Stimulated activated naive CD8-positive, alpha-beta T cell treated with anti-CD3 and anti-CD28 coated beads, Interleukin-15, Interleukin-2, amounts not matched to agents 100 ng/mL and 50 ng/mL, for 24 hours (primary cell): ENCODE results near the gene ADPRH.
"Not testable (repeated sequence)": the region's sequence is repeated elsewhere in the genome, so short reads cannot be mapped to it uniquely, and the experiment has no call there.

Source experiments
- H3K27ac Mint-ChIP-seq: one replicate; pipeline ENCODE4 v1.8.0; 2021; ENCODE audit warnings: mild to moderate bottlenecking, mixed read lengths
- H3K27me3 Mint-ChIP-seq: one replicate; pipeline ENCODE4 v1.8.0; 2021; ENCODE audit warnings: mixed read lengths
- H3K36me3 Mint-ChIP-seq: one replicate; pipeline ENCODE4 v1.8.0; 2021; ENCODE audit warnings: low read depth, mixed read lengths
- H3K4me1 Mint-ChIP-seq: one replicate; pipeline ENCODE4 v1.8.0; 2021; ENCODE audit warnings: low read depth, mixed read lengths
- H3K4me3 Mint-ChIP-seq: one replicate; pipeline ENCODE4 v1.8.0; 2021; ENCODE audit warnings: mild to moderate bottlenecking, mixed read lengths
- H3K9me3 Mint-ChIP-seq: one replicate; pipeline ENCODE4 v1.8.0; 2021; ENCODE audit warnings: mixed read lengths

The ADPRH gene

DNA sequence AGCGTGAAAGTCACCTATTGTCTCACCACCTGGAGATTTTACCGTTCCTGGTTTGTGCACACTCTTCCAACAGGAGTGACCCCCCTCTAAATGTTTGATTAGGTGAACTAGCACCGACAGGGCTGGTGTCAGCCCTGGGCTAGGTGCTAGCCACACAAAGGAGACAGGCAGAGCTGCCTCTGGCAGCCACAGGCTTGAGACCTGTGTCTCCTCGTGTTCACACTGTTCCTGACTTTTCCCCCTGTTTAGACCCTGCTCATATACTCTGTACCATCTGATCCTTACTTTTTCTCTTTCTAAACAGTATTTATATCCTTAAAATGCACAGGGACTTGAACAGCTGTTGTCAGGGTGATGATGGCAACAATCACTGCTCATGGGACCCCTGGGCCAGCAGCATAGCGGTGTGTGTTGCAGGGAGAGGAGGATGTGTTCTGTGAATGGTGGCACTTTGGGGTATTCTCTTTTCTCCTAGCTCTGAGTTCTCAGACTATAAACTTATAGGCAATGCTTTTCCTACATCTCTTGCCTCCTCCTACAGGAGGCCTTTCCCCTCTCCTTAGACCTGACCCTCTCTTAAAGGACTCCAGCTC, 25.4 kb upstream of the ADPRH start:
- Mint-ChIP-seq H3K4me3 (no peak overlapping the region), H3K27ac (peak overlapping the region; percentile 66), H3K4me1 (peaks cover 29% of the 10 kb centered on the region), H3K36me3 (peaks cover 8% of the 10 kb centered on the region), H3K9me3 (no peaks in the 10 kb centered on the region), H3K27me3 (peaks cover 3% of the 10 kb centered on the region)

GRCh38 chr3:119555309-119555735, 24.0 kb upstream of the ADPRH start:
- Mint-ChIP-seq H3K27ac (no peak overlapping the region), H3K36me3 (peaks cover 8% of the 10 kb centered on the region)

GRCh38 chr3:119555929-119556328, 23.4 kb upstream of the ADPRH start:
- Mint-ChIP-seq H3K27me3 (peaks cover 3% of the 10 kb centered on the region), H3K9me3 (no peaks in the 10 kb centered on the region), H3K27ac (no peak overlapping the region), H3K36me3 (peaks cover 8% of the 10 kb centered on the region), H3K4me1 (peaks cover 44% of the 10 kb centered on the region), H3K4me3 (no peak overlapping the region)

More at GRCh38 chr3:119555309-119555735, 24.0 kb upstream of the ADPRH start:
- peaks cover 3% of the 10 kb centered on the region for H3K27me3 Mint-ChIP-seq
- H3K4me3 Mint-ChIP-seq = peak overlapping the region; percentile 46
- H3K4me1 Mint-ChIP-seq = peaks cover 42% of the 10 kb centered on the region
- H3K9me3 Mint-ChIP-seq = no peaks in the 10 kb centered on the region

DNA sequence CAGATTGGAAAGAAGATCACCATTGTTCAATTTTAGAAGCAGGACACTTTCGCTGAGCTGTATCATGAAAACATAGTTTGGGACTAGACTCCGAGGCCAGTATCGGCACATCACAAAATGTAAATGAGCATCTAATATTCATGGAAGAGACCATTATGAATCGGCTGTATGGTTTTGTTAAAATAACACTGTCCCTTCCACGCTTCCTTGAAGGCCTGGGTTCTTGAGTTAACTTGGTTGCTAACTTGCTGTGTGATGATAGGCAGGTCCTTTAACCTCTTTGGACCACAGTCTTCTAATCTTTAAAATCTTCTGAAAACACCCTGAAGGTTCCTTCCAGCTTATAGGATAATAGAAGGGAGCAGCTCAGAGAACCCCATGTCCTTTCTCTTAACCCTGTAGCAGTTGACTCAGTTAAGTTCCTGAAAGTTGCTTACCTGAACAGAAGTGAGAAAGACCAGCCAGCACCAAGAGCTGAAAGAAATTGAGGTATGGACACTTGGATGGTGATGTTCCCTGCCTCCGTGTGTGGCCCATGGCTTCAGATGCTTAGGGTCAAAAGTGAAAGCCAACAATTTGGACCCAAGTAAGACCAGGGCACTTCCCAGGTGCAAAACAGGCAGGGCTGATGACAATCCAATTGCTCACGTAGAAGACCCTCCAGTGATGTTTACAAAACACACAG, 22.0 kb upstream of the ADPRH start:
- Mint-ChIP-seq H3K27ac (peak overlapping the region; percentile 67), H3K9me3 (no peaks in the 10 kb centered on the region), H3K4me3 (peak overlapping the region; percentile 58), H3K27me3 (peaks cover 3% of the 10 kb centered on the region), H3K4me1 (peaks cover 54% of the 10 kb centered on the region), H3K36me3 (peaks cover 8% of the 10 kb centered on the region)

- Mint-ChIP-seq H3K9me3 (no peaks in the 10 kb centered on the region), H3K27me3 (peaks cover 3% of the 10 kb centered on the region), H3K27ac (peak overlapping the region; percentile 67), H3K4me3 (peak overlapping the region; percentile 58), H3K36me3 (peaks cover 8% of the 10 kb centered on the region), H3K4me1 (peaks cover 59% of the 10 kb centered on the region)
Measured at GRCh38 chr3:119557877-119558269, 21.4 kb upstream of the ADPRH start.

DNA sequence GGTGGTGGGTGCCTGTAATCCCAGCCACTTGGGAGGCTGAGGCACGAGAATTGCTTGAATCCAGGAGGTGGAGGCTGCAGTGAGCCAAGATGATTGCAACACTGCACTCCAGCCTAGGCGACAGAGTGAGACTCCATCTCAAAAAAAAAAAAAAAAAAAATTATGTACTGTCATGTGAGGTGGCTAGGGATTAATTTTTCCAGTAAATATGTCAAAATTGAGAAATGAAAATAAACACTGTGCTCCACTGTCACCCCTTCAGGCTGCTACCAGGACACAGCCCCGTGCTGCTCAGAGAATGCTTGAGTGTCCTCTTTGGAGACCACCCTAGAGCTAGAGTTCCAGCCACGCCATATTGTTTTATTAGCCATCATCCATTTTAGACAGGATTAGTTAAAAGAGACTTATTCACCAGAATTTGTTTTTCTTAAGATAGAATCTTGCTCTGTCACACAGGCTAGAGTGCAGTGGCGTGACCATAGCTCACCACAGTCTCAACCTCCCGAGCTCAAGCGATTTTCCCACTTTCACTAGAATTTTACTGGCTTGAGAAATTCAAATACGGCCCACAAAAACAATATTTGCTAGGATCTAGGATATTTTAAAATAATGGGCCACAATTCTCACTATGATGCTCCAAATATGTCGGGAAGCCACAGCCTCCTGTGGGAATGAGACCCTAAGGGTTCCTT, 20.5 kb upstream of the ADPRH start:
- H3K36me3 Mint-ChIP-seq = peaks cover 8% of the 10 kb centered on the region
- no peaks in the 10 kb centered on the region for H3K9me3 Mint-ChIP-seq
- peaks cover 3% of the 10 kb centered on the region for H3K27me3 Mint-ChIP-seq
- peak overlapping the region; percentile 58 for H3K4me3 Mint-ChIP-seq
- H3K27ac Mint-ChIP-seq = peak overlapping the region; percentile 67
- peaks cover 62% of the 10 kb centered on the region for H3K4me1 Mint-ChIP-seq

- peak within 1 kb of the TSS; percentile 58 for H3K4me3 Mint-ChIP-seq
- H3K4me1 Mint-ChIP-seq = peaks cover 64% of the 10 kb centered on the region
- H3K27me3 Mint-ChIP-seq = peaks cover 3% of the 10 kb centered on the region
- no peaks in the 10 kb centered on the region for H3K9me3 Mint-ChIP-seq
- H3K27ac Mint-ChIP-seq = peak within 1 kb of the TSS; percentile 67
- H3K36me3 Mint-ChIP-seq = peaks cover 8% of the 10 kb centered on the region
Measured at GRCh38 chr3:119559441-119559963, 19.8 kb upstream of the ADPRH start, which contains the start of gene CD80. Gene CD80 (minus strand): TSS chr3:119559614. CDS start chr3:119557728, 1,886 bp downstream.

DNA sequence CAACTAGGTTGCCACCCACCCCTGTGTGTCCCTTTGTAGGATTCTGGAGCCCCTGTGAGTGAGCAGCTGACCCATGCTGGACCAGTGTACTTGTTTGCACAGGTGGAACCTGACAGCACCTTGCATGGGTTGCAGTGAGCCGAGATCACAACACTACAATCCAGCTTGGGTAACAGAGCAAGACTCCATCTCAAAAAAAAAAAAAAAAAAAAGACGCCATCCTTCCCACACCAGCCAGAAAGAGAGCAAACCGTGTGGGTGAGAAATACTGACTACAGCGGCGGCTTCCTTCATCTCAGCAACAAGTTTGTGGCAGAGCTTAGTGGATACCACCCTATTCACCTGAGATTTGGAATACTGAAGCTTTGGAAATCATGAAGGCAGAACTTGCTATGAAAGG, 19.1 kb upstream of the ADPRH start:
- Mint-ChIP-seq H3K4me1 (peaks cover 64% of the 10 kb centered on the region), H3K27ac (no peak overlapping the region), H3K36me3 (peaks cover 8% of the 10 kb centered on the region), H3K9me3 (no peaks in the 10 kb centered on the region), H3K27me3 (peaks cover 3% of the 10 kb centered on the region), H3K4me3 (peak overlapping the region; percentile 58)

- Mint-ChIP-seq H3K4me1 (peaks cover 45% of the 10 kb centered on the region), H3K9me3 (no peaks in the 10 kb centered on the region), H3K4me3 (peak overlapping the region; percentile 72)
Measured at GRCh38 chr3:119562307-119562961, 16.9 kb upstream of the ADPRH start.

DNA sequence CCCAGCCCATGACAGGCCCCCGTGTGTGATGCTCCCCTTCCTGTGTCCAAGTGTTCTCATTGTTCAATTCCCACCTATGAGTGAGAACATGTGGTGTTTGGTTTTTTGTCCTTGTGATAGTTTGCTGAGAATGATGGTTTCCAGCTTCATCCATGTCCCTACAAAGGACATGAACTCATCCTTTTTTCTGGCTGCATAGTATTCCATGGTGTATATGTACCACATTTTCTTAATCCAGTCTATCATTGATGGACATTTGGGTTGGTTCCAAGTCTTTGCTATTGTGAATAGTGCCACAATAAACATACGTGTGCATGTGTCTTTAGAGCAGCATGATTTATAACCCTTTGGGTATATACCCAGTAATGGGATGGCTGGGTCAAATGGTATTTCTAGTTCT, 16.0 kb upstream of the ADPRH start:
- not testable (repeated sequence) for H3K36me3 Mint-ChIP-seq, H3K27me3 Mint-ChIP-seq, H3K4me3 Mint-ChIP-seq, H3K9me3 Mint-ChIP-seq, H3K27ac Mint-ChIP-seq
- peaks cover 36% of the 10 kb centered on the region for H3K4me1 Mint-ChIP-seq

More at GRCh38 chr3:119562307-119562961, 16.9 kb upstream of the ADPRH start:
- no peaks in the 10 kb centered on the region for H3K27me3 Mint-ChIP-seq
- H3K36me3 Mint-ChIP-seq = no peaks in the 10 kb centered on the region
- H3K27ac Mint-ChIP-seq = peak overlapping the region; percentile 88

DNA sequence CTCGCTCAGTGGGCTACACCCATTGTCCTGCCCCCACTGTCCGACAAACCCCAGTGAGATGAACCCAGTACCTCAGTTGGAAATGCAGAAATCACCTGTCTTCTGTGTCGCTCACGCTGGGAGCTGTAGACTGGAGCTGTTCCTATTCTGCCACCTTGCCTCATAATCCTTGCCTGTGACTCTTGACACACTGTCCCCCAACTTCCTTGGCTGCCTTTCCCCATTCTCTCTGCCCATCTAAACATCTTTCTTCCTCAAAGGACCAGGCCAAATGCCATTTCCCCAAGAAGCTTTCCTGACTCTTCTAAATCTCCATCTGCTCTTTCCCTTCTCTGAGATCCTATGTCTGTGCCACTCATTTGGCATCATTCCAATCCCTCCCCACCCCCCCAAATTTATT, 10.1 kb upstream of the ADPRH start:
- Mint-ChIP-seq H3K9me3 (peaks cover 4% of the 10 kb centered on the region), H3K4me3 (no peak overlapping the region), H3K27me3 (peaks cover 18% of the 10 kb centered on the region), H3K36me3 (no peaks in the 10 kb centered on the region), H3K4me1 (no peaks in the 10 kb centered on the region), H3K27ac (no peak overlapping the region)

DNA sequence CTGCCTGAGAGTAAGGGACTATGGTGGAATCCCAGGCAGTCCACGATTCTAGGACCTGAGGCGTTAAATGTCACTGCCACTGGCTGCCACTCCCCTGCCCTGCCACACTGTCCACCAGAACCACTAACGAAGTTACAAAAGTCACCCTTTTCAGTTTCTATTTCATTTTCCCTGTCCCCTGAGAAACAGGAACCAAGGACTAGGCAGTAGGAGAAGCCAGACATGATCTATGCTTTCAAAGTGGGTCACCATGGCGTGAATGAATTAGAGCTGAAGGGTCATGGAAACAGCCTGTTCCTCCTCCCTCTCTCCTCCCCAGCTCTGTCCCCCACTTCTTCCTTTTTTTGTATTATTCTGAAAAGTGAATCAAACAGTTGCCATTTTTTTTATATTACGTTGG, 9.1 kb upstream of the ADPRH start:
- H3K27ac Mint-ChIP-seq = no peak overlapping the region
- no peaks in the 10 kb centered on the region for H3K4me1 Mint-ChIP-seq
- peaks cover 18% of the 10 kb centered on the region for H3K27me3 Mint-ChIP-seq
- no peak overlapping the region for H3K4me3 Mint-ChIP-seq
- peaks cover 4% of the 10 kb centered on the region for H3K9me3 Mint-ChIP-seq
- H3K36me3 Mint-ChIP-seq = no peaks in the 10 kb centered on the region

DNA sequence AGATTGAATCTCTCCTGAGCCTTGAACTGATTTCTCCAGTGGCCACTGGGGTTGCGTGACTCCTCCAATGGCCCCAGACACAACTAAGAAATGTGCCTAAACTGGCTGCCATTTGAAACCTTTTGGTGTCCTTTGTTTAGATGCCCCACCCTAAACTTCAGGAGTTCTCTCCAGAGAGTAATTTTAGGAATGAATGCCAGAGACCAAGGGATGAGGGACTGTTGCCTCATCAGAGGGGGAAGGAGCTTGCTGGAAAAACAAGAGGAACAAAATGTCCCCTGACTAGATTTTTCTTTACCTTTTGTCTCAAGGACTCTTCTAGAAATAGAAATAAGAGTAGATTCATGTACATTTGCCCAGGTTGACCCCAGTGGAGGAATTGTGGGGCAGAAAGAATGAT, 8.1 kb upstream of the ADPRH start:
- no peaks in the 10 kb centered on the region for H3K36me3 Mint-ChIP-seq
- H3K27me3 Mint-ChIP-seq = peaks cover 18% of the 10 kb centered on the region
- H3K4me1 Mint-ChIP-seq = no peaks in the 10 kb centered on the region
- H3K27ac Mint-ChIP-seq = no peak overlapping the region
- peaks cover 4% of the 10 kb centered on the region for H3K9me3 Mint-ChIP-seq
- no peak overlapping the region for H3K4me3 Mint-ChIP-seq

GRCh38 chr3:119571688-119572087, 7.6 kb upstream of the ADPRH start:
- peaks cover 4% of the 10 kb centered on the region for H3K9me3 Mint-ChIP-seq
- H3K36me3 Mint-ChIP-seq = no peaks in the 10 kb centered on the region
- no peaks in the 10 kb centered on the region for H3K4me1 Mint-ChIP-seq
- H3K27ac Mint-ChIP-seq = no peak overlapping the region
- H3K27me3 Mint-ChIP-seq = peaks cover 18% of the 10 kb centered on the region
- H3K4me3 Mint-ChIP-seq = no peak overlapping the region

DNA sequence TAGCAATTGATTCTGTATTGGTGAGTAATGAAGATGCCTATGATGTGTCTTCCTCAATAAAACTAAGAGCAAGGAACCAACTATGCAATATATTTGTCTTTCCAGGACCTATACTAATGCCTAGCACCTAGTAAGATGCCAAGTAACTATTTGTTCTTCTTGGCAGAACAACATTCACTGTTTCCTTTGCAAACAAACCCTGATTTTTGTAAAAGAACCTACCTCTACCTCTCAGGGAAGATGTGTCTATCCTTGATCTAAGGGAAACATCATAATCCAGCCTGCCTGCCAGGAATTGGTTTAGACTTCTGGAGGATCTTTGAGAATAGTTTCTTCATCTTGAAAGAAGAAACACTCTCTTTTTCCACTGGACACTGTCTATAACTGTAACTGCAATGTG, 3.8 kb upstream of the ADPRH start:
- H3K27me3 Mint-ChIP-seq = peaks cover 11% of the 10 kb centered on the region

More for the DNA sequence above, 3.8 kb upstream of the ADPRH start:
- no peaks in the 10 kb centered on the region for H3K36me3 Mint-ChIP-seq
- no peaks in the 10 kb centered on the region for H3K9me3 Mint-ChIP-seq
- no peak overlapping the region for H3K27ac Mint-ChIP-seq
- no peak overlapping the region for H3K4me3 Mint-ChIP-seq
- H3K4me1 Mint-ChIP-seq = peaks cover 17% of the 10 kb centered on the region
